ENCODE data around the gene RELN. TPM values are rescaled to one million over a fixed set of nuclear protein-coding genes. Genes with fewer than 3 reads are reported as not detected.

The RELN gene
- polyA plus RNA-seq, 1 donor: 5.0 TPM

- no peak for DNase-seq
- no CpG with 5 or more reads among the region's 3 CpGs for WGBS (ENCODE audit: insufficient coverage, low lambda C conversion rate)
- Histone ChIP-seq H3K4me1 (ENCODE audit: control insufficient read depth, insufficient read depth, low read length) (no peaks in the 10 kb centered on the region), H3K27me3 (ENCODE audit: control insufficient read depth, insufficient read depth, low read length) (no peaks in the 10 kb centered on the region), H3K27ac (ENCODE audit: low read length) (no peak overlapping the region), H3K4me3 (ENCODE audit: low read length) (no peak overlapping the region), H3K36me3 (ENCODE audit: control insufficient read depth, insufficient read depth, low read length) (no peaks in the 10 kb centered on the region), H3K9me3 (ENCODE audit: control insufficient read depth, low read depth, low read length) (no peaks in the 10 kb centered on the region)
Measured at GRCh38 chr7:103423467-103424179, 565.8 kb downstream of the RELN start.

Other genes with a start within 250 kb of the RELN start
- gene ORC5, start 218.4 kb upstream of the RELN start, polyA plus RNA-seq: 17.4 TPM